DOHH2 (cell line): ENCODE results near the gene ZNF536.

Source experiments
- EZH2phosphoT487 ChIP-seq: fragments of 200-600 bp; sonication (generic); IDR thresholded peaks from 2 replicates; pipeline ENCODE4 v1.6.1; 2017; ENCODE audit warnings: borderline replicate concordance, mild to moderate bottlenecking, antibody characterized with exemption, low read length, moderate library complexity, mixed read lengths
- TF ChIP-seq, protein P1 (sequence below): fragments of 200-600 bp; sonication (generic); IDR thresholded peaks from one replicate; pipeline ENCODE4 v1.5.1; 2014; ENCODE audit warnings: antibody characterized with exemption, mild to moderate bottlenecking, low read depth, low read length; ENCODE audit not compliant: poor library complexity, severe bottlenecking

DNA sequence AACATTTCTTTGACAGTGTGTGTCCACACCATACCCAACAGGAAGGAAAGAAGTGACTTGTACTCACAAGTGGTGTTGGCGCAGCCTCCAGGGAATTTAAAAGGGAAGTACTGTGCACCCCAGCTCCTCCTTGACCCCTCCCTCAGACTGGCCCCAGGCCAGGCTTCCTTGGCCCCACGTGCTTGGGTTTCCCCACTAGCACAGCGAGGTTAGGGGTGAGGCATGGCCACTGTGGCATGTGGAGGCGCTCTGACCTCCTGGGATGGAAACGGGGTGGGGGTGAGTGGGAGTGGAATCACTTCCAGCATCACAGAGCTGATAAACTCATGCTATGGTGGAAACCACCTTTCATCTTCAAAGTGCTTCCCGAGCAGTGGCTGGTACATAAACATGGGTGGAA lies 168.6 kb downstream of the ZNF536 start:
- TF ChIP-seq, protein P1, sequence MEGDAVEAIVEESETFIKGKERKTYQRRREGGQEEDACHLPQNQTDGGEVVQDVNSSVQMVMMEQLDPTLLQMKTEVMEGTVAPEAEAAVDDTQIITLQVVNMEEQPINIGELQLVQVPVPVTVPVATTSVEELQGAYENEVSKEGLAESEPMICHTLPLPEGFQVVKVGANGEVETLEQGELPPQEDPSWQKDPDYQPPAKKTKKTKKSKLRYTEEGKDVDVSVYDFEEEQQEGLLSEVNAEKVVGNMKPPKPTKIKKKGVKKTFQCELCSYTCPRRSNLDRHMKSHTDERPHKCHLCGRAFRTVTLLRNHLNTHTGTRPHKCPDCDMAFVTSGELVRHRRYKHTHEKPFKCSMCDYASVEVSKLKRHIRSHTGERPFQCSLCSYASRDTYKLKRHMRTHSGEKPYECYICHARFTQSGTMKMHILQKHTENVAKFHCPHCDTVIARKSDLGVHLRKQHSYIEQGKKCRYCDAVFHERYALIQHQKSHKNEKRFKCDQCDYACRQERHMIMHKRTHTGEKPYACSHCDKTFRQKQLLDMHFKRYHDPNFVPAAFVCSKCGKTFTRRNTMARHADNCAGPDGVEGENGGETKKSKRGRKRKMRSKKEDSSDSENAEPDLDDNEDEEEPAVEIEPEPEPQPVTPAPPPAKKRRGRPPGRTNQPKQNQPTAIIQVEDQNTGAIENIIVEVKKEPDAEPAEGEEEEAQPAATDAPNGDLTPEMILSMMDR: no peak
- no peak for TF ChIP-seq EZH2phosphoT487
